ENCODE measurements around the gene ANXA8L1.
"Not testable (repeated sequence)": the region's sequence is repeated elsewhere in the genome, so short reads cannot be mapped to it uniquely, and the experiment has no call there.

ANXA8L1 gene, protein sequence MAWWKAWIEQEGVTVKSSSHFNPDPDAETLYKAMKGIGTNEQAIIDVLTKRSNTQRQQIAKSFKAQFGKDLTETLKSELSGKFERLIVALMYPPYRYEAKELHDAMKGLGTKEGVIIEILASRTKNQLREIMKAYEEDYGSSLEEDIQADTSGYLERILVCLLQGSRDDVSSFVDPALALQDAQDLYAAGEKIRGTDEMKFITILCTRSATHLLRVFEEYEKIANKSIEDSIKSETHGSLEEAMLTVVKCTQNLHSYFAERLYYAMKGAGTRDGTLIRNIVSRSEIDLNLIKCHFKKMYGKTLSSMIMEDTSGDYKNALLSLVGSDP

DNA sequence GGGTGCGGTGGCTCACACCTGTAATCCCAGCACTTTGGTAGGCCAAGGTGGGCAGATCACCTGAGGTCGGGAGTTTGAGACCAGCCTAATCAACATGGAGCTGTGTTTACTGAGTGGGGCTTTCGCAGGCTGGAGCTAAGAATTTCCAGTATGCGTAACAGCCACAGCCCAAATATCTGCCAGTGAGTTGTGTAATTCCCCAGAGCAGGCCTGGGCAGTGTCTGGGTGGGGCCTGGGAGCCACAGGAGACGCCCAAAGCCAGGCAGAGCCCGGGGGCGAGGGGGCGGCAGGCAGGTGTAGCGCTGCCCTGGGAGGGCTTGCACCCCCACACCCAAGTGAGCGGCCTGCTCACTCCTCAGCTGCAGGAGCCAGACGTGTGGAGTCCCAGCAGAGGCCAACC is at the start of gene ANXA8L1:
Gene ANXA8L1 (plus strand): TSS at position 371 of the 400 bp plus-strand sequence. CDS start 76 bp downstream, outside the sequence.
- DNase-seq (ENCODE audit: low read depth): not testable (repeated sequence)

DNA sequence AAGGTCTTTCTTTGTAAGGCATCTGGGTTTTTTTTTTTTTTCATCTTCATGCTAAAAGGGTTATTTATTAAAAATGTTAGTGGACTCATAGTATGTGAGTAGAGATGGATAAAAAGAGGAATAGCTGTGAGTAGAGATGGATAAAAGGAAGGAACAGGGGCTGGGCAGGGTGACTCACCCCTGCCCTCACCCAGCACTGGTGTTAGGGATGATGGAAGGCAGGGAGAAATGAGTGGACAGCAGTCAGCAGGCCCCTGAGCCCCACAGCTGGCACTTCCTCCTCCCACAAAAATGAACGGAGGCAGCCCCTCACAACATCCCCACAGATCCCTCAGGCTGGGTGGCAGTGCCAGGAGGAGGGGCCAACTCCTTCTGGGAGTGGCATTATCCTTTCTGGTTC is 49.5 kb upstream of the ANXA8L1 start:
- DNase-seq (ENCODE audit: low read depth): no peak

DNA sequence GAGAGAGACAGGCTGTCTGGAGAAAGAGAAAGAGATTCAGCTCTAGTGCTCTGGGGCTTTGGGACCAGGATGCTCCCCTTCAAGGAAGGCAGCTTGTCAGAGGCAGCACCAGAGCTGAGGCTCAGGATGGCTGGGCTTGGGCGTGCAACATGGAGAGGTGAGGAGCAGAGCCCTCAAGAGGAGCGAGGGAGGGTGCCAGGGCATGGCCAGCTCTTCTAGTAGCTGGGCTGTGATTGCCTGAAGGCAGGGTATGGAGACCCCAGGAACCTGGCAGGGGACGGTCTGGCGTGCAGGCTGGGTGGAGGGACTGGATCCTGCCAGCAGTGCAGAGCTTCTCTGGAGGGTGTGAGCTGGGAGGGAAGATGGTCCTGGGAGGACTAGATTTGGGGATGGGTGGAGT is 48.6 kb upstream of the ANXA8L1 start:
- no peak for DNase-seq (ENCODE audit: low read depth)

GRCh38 chr10:46327685-46328084 is 47.9 kb upstream of the ANXA8L1 start:
- no peak for DNase-seq (ENCODE audit: low read depth)

DNA sequence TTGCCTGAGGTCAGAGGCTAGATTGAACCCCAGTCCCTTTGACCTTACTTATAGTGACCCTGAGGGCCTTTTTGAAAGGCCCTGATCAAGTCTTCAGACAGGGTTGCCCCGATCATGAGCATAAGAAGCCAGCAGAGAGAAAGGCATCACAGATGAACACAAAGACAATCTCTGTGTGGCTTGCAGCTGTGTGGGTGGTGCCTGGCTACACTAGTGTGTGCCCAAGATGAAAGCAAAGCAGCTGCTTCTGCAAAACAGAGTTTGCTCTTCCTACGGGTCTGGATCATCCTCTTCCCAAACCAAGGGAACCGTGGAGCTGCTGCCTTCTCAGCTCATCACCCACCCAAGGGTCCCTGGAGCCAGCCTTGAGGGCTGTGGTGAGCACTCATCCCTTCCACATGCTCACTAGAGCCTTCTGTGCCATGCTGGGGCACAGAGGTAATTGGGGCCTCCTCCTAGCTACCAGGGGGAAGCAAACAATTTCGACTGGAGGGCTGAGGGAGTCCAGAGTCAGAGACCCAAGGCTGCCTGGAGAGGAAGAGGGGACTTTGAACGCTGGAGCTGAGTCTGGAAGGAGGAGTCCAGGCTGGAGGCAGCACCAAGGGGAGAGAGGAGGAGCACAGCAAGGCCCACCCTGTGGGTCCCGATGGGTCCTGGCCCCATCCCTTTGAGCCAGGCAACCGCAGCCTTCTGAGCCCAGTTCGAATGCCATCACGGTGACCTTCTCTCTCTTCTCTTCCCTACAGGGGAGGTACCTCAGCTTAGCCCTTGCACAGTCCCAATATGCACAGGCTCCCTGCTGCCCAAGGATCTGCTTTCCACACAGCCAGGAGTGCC is 46.5 kb upstream of the ANXA8L1 start:
- no peak for DNase-seq (ENCODE audit: low read depth)

DNA sequence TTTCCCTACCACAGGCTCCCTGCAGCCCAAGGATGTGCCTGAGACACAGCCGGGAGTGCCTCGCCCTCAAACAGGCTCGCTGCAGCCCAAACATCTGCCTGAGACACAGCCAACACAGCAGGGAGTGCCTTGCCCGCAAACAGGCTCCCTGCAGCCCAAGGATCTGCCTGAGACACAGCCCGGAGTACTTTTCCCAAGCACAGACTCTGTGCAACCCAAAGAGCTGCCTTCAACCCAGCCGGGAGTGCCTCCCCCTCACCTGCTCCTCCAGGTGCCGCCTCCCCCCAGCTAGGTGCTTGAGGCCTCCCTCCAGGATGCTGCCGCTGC is 45.9 kb upstream of the ANXA8L1 start:
- DNase-seq (ENCODE audit: low read depth): no peak

DNA sequence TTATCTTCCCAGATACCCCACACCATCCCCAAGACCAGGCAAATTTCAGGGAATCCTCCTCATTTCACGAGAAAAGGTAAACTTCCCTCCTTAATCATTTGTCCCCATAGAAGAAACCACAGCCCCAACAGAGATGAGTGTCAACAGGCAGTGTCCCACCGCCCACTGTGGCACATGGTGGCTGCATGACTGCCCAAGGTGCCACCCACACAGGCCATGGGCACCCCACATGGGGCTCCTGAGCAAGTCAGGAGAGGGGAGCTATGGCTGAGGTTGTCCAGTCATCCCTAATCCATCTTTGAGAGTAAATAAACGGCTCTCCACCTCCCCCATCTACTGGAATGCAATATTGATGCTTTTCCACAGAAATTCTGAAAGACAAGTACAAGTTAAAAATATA is 44.7 kb upstream of the ANXA8L1 start:
- DNase-seq (ENCODE audit: low read depth): no peak

DNA sequence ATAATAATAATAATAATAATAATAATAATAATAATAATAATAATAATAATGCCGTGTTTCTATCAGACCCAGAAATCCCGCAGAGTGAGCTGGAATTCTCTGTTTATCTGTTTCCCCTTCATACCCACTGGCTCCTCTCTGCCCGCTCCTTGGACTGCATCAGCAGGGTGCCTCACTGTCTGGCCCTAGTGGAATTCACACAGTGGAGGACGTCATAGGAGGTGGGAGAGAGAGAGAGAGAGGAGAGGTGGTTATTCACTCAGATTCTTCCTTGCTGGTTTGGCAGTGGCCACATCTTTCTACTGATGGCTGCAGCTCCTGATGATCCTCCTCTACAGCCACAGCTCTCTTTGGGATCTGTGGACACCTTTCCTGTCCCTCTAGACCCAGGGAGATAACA is 10.1 kb upstream of the ANXA8L1 start:
- not testable (repeated sequence) for DNase-seq (ENCODE audit: low read depth)

DNA sequence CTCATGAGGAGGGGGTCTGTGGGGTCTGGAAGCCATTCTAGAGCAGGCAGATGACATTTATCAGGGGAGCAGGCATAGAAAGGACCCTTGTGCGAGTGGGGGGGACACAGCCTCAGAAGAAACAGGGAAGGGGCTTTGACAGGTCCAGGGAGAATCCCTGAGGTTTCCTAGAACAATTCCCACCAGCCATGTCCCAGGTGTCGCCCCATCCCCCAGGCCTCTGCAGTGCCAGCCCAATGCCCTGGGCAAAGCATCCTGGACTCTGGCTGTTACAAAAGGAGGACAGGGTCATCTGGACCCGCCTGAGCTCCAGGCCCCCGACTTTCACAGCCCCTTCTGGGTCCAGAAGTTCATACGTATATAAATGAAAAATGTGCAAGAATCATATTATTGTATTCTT is 8.4 kb upstream of the ANXA8L1 start:
- DNase-seq (ENCODE audit: low read depth): not testable (repeated sequence)

DNA sequence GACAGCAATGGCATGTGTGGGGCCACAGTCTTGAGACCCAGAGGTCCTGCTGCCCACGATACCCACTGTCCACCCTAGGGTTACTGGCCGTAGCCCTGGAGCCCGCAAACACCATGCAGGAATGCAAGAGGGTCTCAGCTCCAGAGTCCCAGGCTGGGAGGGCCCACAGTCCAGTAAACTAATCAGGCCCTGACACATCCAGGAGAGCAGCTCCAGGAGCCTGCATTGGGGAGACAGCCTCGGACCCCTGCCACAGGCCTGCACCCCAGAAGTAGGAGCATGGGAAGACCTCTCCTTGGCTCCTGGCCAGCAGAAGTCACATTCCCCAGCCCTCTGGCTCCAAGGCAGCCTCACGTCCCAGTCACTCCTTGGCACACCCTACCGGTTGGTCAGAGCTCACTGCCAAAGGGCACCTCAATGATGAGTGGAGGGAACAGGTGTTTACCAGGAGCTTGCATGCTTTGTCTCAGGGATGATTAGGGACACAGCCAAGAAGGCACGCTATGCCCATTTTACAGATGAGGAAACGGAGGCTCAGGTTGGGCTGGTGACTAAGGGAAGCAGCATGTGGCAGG is 7.8 kb upstream of the ANXA8L1 start:
- DNase-seq (ENCODE audit: low read depth): not testable (repeated sequence)

GRCh38 chr10:46368956-46369355 is 6.6 kb upstream of the ANXA8L1 start:
- not testable (repeated sequence) for DNase-seq (ENCODE audit: low read depth)

- DNase-seq (ENCODE audit: low read depth): not testable (repeated sequence)
Observed at GRCh38 chr10:46374410-46374809, 1.2 kb upstream of the ANXA8L1 start.

DNA sequence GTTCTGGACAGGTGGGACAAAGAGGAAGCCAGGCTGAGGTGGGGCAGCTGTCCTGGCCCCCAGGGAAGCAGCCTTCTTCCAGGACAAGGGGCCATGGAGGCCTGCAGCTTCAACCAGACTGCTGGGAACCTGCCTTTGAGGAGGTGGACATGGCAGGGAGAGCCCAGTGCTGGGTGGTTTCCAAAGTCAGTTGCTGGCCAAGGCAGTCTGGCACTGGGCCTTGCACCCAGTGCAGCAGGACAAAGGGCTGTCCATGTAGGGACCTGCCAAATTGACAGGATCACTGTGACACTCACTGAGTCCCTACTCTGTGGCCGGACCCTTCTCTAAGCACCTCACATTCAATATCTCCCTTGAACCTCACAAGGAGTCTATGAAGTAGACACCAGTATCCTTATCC is 1.4 kb downstream of the ANXA8L1 start:
- DNase-seq (ENCODE audit: low read depth): not testable (repeated sequence)

- DNase-seq (ENCODE audit: low read depth): not testable (repeated sequence)
Observed at GRCh38 chr10:46377651-46378050, 2.1 kb downstream of the ANXA8L1 start.

DNA sequence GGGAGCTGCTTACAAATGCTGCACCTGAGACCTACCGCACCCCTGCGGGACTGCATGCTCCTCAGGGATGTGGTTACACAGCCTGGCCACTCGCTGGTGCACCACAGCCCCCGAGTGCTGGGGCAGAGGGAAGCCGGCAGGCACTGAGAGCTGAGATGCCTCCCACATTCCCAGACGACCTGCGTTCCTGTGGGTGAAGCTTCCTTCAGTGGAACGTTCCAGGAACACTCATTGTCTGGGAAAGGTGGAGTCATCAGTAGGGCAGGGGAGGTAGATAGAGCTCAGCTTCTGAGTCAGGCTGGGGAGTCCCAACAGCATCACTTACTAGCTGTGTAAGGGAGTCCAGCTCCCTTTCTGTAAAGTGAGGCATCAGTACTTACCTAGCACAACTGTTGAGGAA is 2.5 kb downstream of the ANXA8L1 start:
- DNase-seq (ENCODE audit: low read depth): not testable (repeated sequence)

- DNase-seq (ENCODE audit: low read depth): not testable (repeated sequence)
Observed at GRCh38 chr10:46379233-46379848, 3.8 kb downstream of the ANXA8L1 start.

DNA sequence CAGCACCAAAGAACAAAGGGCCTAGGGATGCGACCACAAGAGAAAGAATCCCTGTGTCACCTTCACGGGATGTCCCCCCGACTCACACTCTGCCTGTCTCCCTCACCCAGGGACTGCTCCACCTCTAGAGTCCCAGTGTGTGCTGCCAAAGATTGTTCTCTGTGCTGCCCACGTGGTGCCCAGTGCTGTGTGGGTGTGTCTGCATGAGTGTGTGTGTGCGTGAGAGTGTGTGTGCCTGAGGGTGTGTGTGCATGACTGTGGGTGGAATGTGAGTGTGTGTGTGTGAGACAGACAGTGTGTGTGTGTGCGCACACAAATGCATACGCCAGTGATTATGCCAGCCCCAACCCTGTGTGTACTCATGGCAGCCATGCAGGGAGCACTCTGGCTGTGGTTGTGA is 10.3 kb downstream of the ANXA8L1 start:
- not testable (repeated sequence) for DNase-seq (ENCODE audit: low read depth)

DNA sequence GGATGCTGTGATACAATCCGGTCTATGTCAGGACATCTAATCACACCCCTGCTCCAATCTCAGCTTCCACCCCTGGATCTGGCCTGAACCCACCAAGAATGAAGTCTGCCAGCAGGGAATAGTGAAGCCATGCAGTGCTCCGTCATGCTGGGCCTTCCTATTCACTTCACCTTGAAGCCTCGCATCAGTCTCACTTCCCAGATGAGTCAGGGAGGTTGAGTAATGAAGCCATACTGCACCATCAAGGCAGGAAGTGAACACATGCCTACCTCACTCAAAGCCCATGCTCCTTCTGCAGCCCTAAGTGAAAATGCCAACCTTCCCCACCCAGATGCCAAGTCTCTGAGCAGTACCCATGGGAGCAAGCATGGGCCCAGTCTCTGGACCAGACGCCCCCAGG is 11.1 kb downstream of the ANXA8L1 start:
- not testable (repeated sequence) for DNase-seq (ENCODE audit: low read depth)

DNA sequence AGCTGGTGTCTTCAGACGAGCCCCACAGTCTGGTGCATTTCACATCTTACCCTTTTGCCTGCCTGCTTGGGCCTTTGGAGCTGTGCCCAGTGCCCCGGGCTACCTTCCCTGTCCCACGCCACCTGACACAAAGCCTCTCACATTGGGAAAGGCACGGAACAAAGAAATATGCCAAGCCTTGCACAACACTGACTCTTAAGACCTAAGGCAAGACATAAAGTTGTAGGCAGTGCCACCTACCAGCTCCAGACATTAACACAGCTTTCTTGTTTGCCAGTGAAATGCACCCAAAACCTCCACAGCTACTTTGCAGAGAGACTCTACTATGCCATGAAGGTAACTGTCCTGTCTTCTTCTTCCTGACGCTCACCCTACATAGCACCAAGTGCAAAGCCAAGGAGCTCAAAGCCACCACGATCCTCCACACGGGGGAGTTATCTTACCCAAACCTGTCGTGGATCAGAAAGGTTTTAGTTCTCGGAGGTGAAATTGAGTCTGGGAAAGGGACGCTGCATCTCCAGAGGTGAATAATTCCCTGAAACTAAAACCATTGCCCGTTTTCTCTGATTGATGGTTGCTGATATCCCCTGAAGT is 11.8 kb downstream of the ANXA8L1 start:
- not testable (repeated sequence) for DNase-seq (ENCODE audit: low read depth)

DNA sequence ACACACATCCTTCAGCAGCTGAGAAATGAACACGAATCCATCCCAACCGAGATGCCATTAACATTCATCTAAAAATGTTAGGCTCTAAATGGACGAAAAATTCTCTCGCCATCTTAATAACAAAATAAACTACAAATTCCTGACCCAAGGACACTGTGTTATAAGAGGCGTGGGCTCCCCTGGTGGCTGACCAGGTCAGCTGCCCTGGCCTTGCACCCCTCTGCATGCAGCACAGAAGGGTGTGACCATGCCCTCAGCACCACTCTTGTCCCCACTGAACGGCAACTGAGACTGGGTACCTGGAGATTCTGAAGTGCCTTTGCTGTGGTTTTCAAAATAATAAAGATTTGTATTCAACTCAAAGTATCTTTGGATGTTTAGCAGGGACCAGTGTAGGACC is 15.8 kb downstream of the ANXA8L1 start:
- DNase-seq (ENCODE audit: low read depth): not testable (repeated sequence)

GRCh38 chr10:46396441-46397279 is 21.1 kb downstream of the ANXA8L1 start:
- DNase-seq (ENCODE audit: low read depth): not testable (repeated sequence)

Measured in stimulated activated CD8-positive, alpha-beta memory T cell treated with anti-CD3 and anti-CD28 coated beads, Interleukin-4, amount 100 ng/mL, for 24 hours (primary cell).